Neural cell (in vitro differentiated cells): ENCODE measurements around the gene ABCB10. TPM values are rescaled to one million over a fixed set of nuclear protein-coding genes. Genes with fewer than 3 reads are reported as not detected.

Experiments used
- H2AFZ ChIP-seq: fragments of 200-600, 300-800 bp; sonication (generic), shearing (Covaris generic); 2 replicates; pipeline ENCODE4 v1.6.0; 2014; ENCODE audit warnings: low read depth, mild to moderate bottlenecking, antibody characterized with exemption, low read length, moderate library complexity
- H3F3A ChIP-seq: fragments of 200-600 bp; shearing (Covaris generic); 2 replicates; pipeline ENCODE4 v1.6.1; 2016; ENCODE audit warnings: mild to moderate bottlenecking, moderate library complexity, mixed read lengths, antibody characterized with exemption, low read length; ENCODE audit not compliant: insufficient read depth, poor library complexity, severe bottlenecking
- H3K27ac ChIP-seq: fragments of 200-600, 300-800 bp; sonication (generic), shearing (Covaris generic); 2 replicates; pipeline ENCODE4 v1.5.1; 2014; ENCODE audit warnings: mild to moderate bottlenecking, low read length, moderate library complexity
- H3K27me3 ChIP-seq: fragments of 300-800, 200-600 bp; sonication (generic), shearing (Covaris generic); 2 replicates; pipeline ENCODE4 v1.6.0; 2014; ENCODE audit warnings: mild to moderate bottlenecking, low read depth, low read length, moderate library complexity; ENCODE audit not compliant: insufficient read depth
- H3K36me3 ChIP-seq: fragments of 300-800, 200-600 bp; sonication (generic), shearing (Covaris generic); 2 replicates; pipeline ENCODE4 v1.5.1; 2014; ENCODE audit warnings: mild to moderate bottlenecking, antibody characterized with exemption, low read length, moderate library complexity; ENCODE audit not compliant: insufficient read depth
- H3K4me2 ChIP-seq: fragments of 300-800, 200-600 bp; sonication (generic), shearing (Covaris generic); 2 replicates; pipeline ENCODE4 v1.6.0; 2014; ENCODE audit warnings: mild to moderate bottlenecking, low read length
- H3K4me3 ChIP-seq: fragments of 300-800, 200-600 bp; sonication (generic), shearing (Covaris generic); 2 replicates; pipeline ENCODE4 v1.5.1; 2014; ENCODE audit warnings: mild to moderate bottlenecking, low read length, moderate library complexity
- H3K79me2 ChIP-seq: fragments of 200-600 bp; shearing (Covaris generic); replicated peaks from 2 replicates; pipeline ENCODE4 v1.6.0; 2014; ENCODE audit warnings: mild to moderate bottlenecking, low read length, moderate library complexity; ENCODE audit not compliant: insufficient read depth
- H3K9ac ChIP-seq: fragments of 300-800, 200-600 bp; sonication (generic), shearing (Covaris generic); 2 replicates; pipeline ENCODE4 v1.6.1; 2016; ENCODE audit warnings: mild to moderate bottlenecking, low read length, mixed read lengths
- H3K9me2 ChIP-seq: fragments of 200-600 bp; shearing (Covaris generic); 2 replicates; pipeline ENCODE4 v1.6.1; 2016; ENCODE audit warnings: mild to moderate bottlenecking, low read length, mixed read lengths; ENCODE audit not compliant: insufficient read depth
- H3K9me3 ChIP-seq: fragments of 200-600, 300-800 bp; sonication (generic), shearing (Covaris generic); 2 replicates; pipeline ENCODE4 v1.6.1; 2016; ENCODE audit warnings: mild to moderate bottlenecking, mixed run types, low read length, moderate library complexity, mixed read lengths
- H4K20me1 ChIP-seq: fragments of 200-600 bp; shearing (Covaris generic); 2 replicates; pipeline ENCODE4 v1.6.1; 2016; ENCODE audit warnings: mild to moderate bottlenecking, mixed run types; ENCODE audit not compliant: insufficient read depth
- CTCF ChIP-seq: fragments of 450-650 bp; IDR thresholded peaks from 2 replicates; pipeline ENCODE4 v1.5.1; 2014; ENCODE audit warnings: antibody characterized with exemption, mild to moderate bottlenecking, moderate library complexity; ENCODE audit not compliant: poor library complexity, severe bottlenecking
- EP300 ChIP-seq: fragments of 450-650 bp; conservative IDR thresholded peaks from 2 replicates; pipeline ENCODE4 v1.6.1; 2014; ENCODE audit warnings: antibody characterized with exemption, mild to moderate bottlenecking, moderate library complexity; ENCODE audit not compliant: poor library complexity, severe bottlenecking
- EZH2 ChIP-seq: fragments of 200-600, 300-800 bp; shearing (Covaris generic), sonication (generic); IDR thresholded peaks from 2 replicates; pipeline ENCODE4 v1.6.1; 2014; ENCODE audit warnings: antibody characterized with exemption, low read length, borderline replicate concordance, mild to moderate bottlenecking; ENCODE audit not compliant: insufficient read depth, poor library complexity, severe bottlenecking
- MXI1 ChIP-seq: fragments of 450-650 bp; conservative IDR thresholded peaks from 2 replicates; pipeline ENCODE4 v1.6.1; 2014; ENCODE audit warnings: antibody characterized with exemption, mild to moderate bottlenecking; ENCODE audit not compliant: poor library complexity, severe bottlenecking
- POLR2AphosphoS5 ChIP-seq: IDR thresholded peaks from 2 replicates; pipeline ENCODE4 v1.6.1; 2012
- RAD21 ChIP-seq: fragments of 450-650 bp; conservative IDR thresholded peaks from 2 replicates; pipeline ENCODE4 v1.6.1; 2014; ENCODE audit warnings: antibody characterized with exemption, mild to moderate bottlenecking, moderate library complexity
- REST ChIP-seq: IDR thresholded peaks from 2 replicates; pipeline ENCODE4 v1.6.1; 2012; ENCODE audit warnings: borderline replicate concordance
- SMC3 ChIP-seq: fragments of 450-650 bp; conservative IDR thresholded peaks from 2 replicates; pipeline ENCODE4 v1.6.1; 2014; ENCODE audit warnings: antibody characterized with exemption, mild to moderate bottlenecking, moderate library complexity; ENCODE audit not compliant: poor library complexity
- TAF1 ChIP-seq: IDR thresholded peaks from 2 replicates; pipeline ENCODE4 v1.6.1; 2012; ENCODE audit warnings: low read depth
- polyA plus RNA-seq: library from polyadenylated mRNA; depleted of rRNA; stranded (reverse); fragments of >200 nt; gene quantifications from 2 replicates; pipeline ENCODE4 v1.2.3, GENCODE V29; 2014

Gene ABCB10
- polyA plus RNA-seq, 1 donor from 2014 or later = 31.4 TPM

GRCh38 chr1:229487181-229487580 is 71.3 kb downstream of the ABCB10 start:
- Histone ChIP-seq H3K9ac (no peak overlapping the region), H3K4me2 (no peak overlapping the region), H3K9me2 (no peaks in the 10 kb centered on the region), H3K79me2 (no peaks in the 10 kb centered on the region), H3K27me3 (no peaks in the 10 kb centered on the region), H3F3A (no peaks in the 10 kb centered on the region), H3K27ac (no peak overlapping the region), H3K9me3 (no peaks in the 10 kb centered on the region), H3K4me3 (no peak overlapping the region), H4K20me1 (no peaks in the 10 kb centered on the region), H3K36me3 (no peaks in the 10 kb centered on the region), H2AFZ (no peak overlapping the region)
- no peak for TF ChIP-seq EZH2
- TF ChIP-seq RAD21 = no peak
- TF ChIP-seq CTCF = no peak
- TF ChIP-seq POLR2AphosphoS5 = no peak
- TF ChIP-seq EP300 = no peak
- TF ChIP-seq REST = no peak
- no peak for TF ChIP-seq SMC3
- TF ChIP-seq TAF1 = no peak
- no peak for TF ChIP-seq MXI1

- no peaks in the 10 kb centered on the region for H3K36me3 ChIP-seq
- H3F3A ChIP-seq = no peaks in the 10 kb centered on the region
- TF ChIP-seq POLR2AphosphoS5 (no peak), REST (no peak), EZH2 (no peak), RAD21 (no peak), CTCF (no peak), EP300 (no peak), MXI1 (no peak), TAF1 (no peak), SMC3 (no peak)
- H3K4me2 ChIP-seq = no peak overlapping the region
- no peaks in the 10 kb centered on the region for H3K27me3 ChIP-seq
- H3K9me2 ChIP-seq = no peaks in the 10 kb centered on the region
- no peak overlapping the region for H3K4me3 ChIP-seq
- no peaks in the 10 kb centered on the region for H3K9me3 ChIP-seq
- no peak overlapping the region for H2AFZ ChIP-seq
- no peak overlapping the region for H3K9ac ChIP-seq
- H3K79me2 ChIP-seq = no peaks in the 10 kb centered on the region
- no peak overlapping the region for H3K27ac ChIP-seq
- no peaks in the 10 kb centered on the region for H4K20me1 ChIP-seq
Measured at GRCh38 chr1:229485318-229485717, 73.2 kb downstream of the ABCB10 start.
